CD14-positive monocyte (primary cell): ENCODE data around the gene FGGY. TPM values are rescaled to one million over a fixed set of nuclear protein-coding genes. Genes with fewer than 3 reads are reported as not detected.

Experiments used
- DNase-seq, 3 donors: peaks; one replicate each; pipeline ENCODE4 v3.0.0-alpha.2; 2011 to 2022
- H2AFZ ChIP-seq: 2 replicates; pipeline ENCODE4 v1.6.0; 2012; ENCODE audit warnings: mild to moderate bottlenecking, low read depth, low read length, inconsistent platforms; ENCODE audit not compliant: insufficient read depth, poor library complexity, severe bottlenecking
- H3K27ac ChIP-seq, 2 donors: 1 replicate in 1 of 2; 2 replicates in 1 of 2; pipeline ENCODE4 v1.5.1; 2012 to 2013; ENCODE audit warnings: low read length in 2 of 2, control low read depth in 1 of 2, inconsistent platforms in 1 of 2, low read depth in 1 of 2, mild to moderate bottlenecking in 1 of 2
- H3K27me3 ChIP-seq, 2 donors: one replicate each; pipeline versions ENCODE4 v1.6.0 to v1.6.1; 2011 to 2013; ENCODE audit warnings: low read length in 2 of 2; ENCODE audit not compliant: control insufficient read depth in 2 of 2, insufficient read depth in 2 of 2
- H3K36me3 ChIP-seq, 2 donors: replicated peaks in 1 of 2; 1 replicate in 1 of 2; 2 replicates in 1 of 2; pipeline versions ENCODE4 v1.5.1 to v1.6.1; 2012 to 2013; ENCODE audit warnings: low read length in 2 of 2, control low read depth in 1 of 2, inconsistent platforms in 1 of 2, mild to moderate bottlenecking in 1 of 2; ENCODE audit not compliant: insufficient read depth in 2 of 2, control insufficient read depth in 1 of 2
- H3K4me1 ChIP-seq, 2 donors: 1 replicate in 1 of 2; 2 replicates in 1 of 2; pipeline versions ENCODE4 v1.5.1 to v1.6.1; 2012 to 2013; ENCODE audit warnings: low read length in 2 of 2, control low read depth in 1 of 2, inconsistent platforms in 1 of 2, mild to moderate bottlenecking in 1 of 2, moderate library complexity in 1 of 2; ENCODE audit not compliant: insufficient read depth in 2 of 2, control insufficient read depth in 1 of 2
- H3K4me2 ChIP-seq: replicated peaks from 2 replicates; pipeline ENCODE3; 2012; ENCODE audit warnings: low read length, moderate library complexity, mild to moderate bottlenecking; ENCODE audit not compliant: poor library complexity, severe bottlenecking; ENCODE audit errors: extremely low read depth
- H3K4me3 ChIP-seq, 3 experiments: fragments of 200-600 bp in 1 of 3; sonication (generic) in 1 of 3; replicated peaks in 1 of 3; 1 replicate in 2 of 3; 2 replicates in 1 of 3; pipeline ENCODE4 v1.5.1; 2011 to 2013; ENCODE audit warnings: low read length in 3 of 3, mild to moderate bottlenecking in 3 of 3, control low read depth in 2 of 3, low read depth in 2 of 3, inconsistent platforms in 1 of 3, moderate library complexity in 1 of 3
- H3K79me2 ChIP-seq: 2 replicates; pipeline ENCODE4 v1.6.0; 2012; ENCODE audit warnings: mild to moderate bottlenecking, control low read depth, inconsistent platforms, low read length, moderate library complexity; ENCODE audit not compliant: insufficient read depth
- H3K9ac ChIP-seq: 2 replicates; pipeline ENCODE4 v1.6.0; 2017; ENCODE audit warnings: low read length, mild to moderate bottlenecking; ENCODE audit not compliant: insufficient read depth, poor library complexity, severe bottlenecking
- H3K9me3 ChIP-seq, 2 donors: replicated peaks in 1 of 2; 1 replicate in 1 of 2; 2 replicates in 1 of 2; pipeline versions ENCODE4 v1.5.1 to v1.6.1; 2012 to 2013; ENCODE audit warnings: low read length in 2 of 2, control low read depth in 1 of 2; ENCODE audit not compliant: control insufficient read depth in 1 of 2, insufficient read depth in 1 of 2
- H4K20me1 ChIP-seq: 2 replicates; pipeline ENCODE4 v1.6.0; 2012; ENCODE audit warnings: mild to moderate bottlenecking, low read length, control low read depth, moderate library complexity; ENCODE audit not compliant: insufficient read depth
- H3K27ac Mint-ChIP-seq, 7 donors: one replicate each; pipeline ENCODE4 v1.8.0; 2020; ENCODE audit warnings: mild to moderate bottlenecking in 7 of 7, mixed read lengths in 7 of 7, moderate library complexity in 6 of 7, inconsistent platforms in 2 of 7
- H3K27me3 Mint-ChIP-seq, 3 donors: one replicate each; pipeline ENCODE4 v1.8.0; 2021 to 2022; ENCODE audit warnings: low read depth in 3 of 3, mild to moderate bottlenecking in 3 of 3, mixed read lengths in 3 of 3, moderate library complexity in 3 of 3, inconsistent platforms in 1 of 3
- H3K36me3 Mint-ChIP-seq, 2 donors: one replicate each; pipeline ENCODE4 v1.8.0; 2020; ENCODE audit warnings: mixed read lengths in 2 of 2, inconsistent platforms in 1 of 2, mild to moderate bottlenecking in 1 of 2
- H3K4me1 Mint-ChIP-seq: one replicate; pipeline ENCODE4 v1.8.0; 2020; ENCODE audit warnings: mild to moderate bottlenecking, mixed read lengths
- H3K4me3 Mint-ChIP-seq, 2 donors: one replicate each; pipeline ENCODE4 v1.8.0; 2020; ENCODE audit warnings: mild to moderate bottlenecking in 2 of 2, mixed read lengths in 2 of 2, moderate library complexity in 1 of 2
- H3K9me3 Mint-ChIP-seq, 7 donors: one replicate each; pipeline ENCODE4 v1.8.0; 2020 to 2022; ENCODE audit warnings: mixed read lengths in 7 of 7, mild to moderate bottlenecking in 6 of 7, moderate library complexity in 6 of 7, inconsistent platforms in 2 of 7
- WGBS: methylation state at CpG from one replicate; pipeline ENCODE4 v1.1.5; 2013; ENCODE audit warnings: missing lambda C conversion rate; ENCODE audit not compliant: insufficient coverage; 5-methylcytosine and 5-hydroxymethylcytosine counted together
- intact Hi-C, 2 donors: fragments of 100-400 bp; cut with micrococcal nuclease; formaldehyde crosslinking; loops; one replicate each; pipeline versions ENCODE4 v1.15.0 to v1.15.1; 2023
- polyA plus RNA-seq, 3 donors: library from polyadenylated mRNA; depleted of rRNA in 1 of 3; unstranded in 2 of 3; stranded (reverse) in 1 of 3; fragments of 300-500 nt in 2 of 3; fragments of >200 nt in 1 of 3; fragmentation: Illumina TruSeq in 2 of 3; gene quantifications; 1 replicate in 2 of 3; 2 replicates in 1 of 3; pipeline ENCODE4 v1.2.3, GENCODE V29; 2012 to 2021
- TF ChIP-seq, protein P1 (sequence below): fragments of 200-600 bp; IDR thresholded peaks from one replicate; pipeline ENCODE4 v1.8.0; 2022; ENCODE audit warnings: antibody characterized with exemption, mild to moderate bottlenecking

The FGGY gene
- polyA plus RNA-seq, 3 donors = 2.3 to 4.3 (median 2.9) TPM

DNA sequence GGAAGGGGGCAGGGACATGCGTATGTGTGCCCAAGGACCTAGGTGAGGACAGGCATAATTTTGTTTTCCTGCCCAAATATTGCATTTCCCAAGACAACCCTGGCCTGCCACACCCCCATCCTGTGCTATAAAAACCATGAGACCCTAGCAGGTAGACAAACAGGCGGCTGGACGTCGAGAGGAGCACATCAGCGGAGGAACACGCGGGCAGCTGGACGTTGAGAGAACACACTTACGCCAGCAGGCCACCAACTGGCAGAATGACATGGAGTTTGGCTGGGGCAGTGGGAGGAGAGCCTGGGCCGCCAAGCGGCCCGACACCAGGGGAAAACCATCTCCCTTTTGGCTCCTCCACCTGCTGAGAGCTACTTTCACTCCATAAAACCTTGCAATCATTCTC, 3.0 kb upstream of the FGGY start:
- peaks cover 58 to 61% of the 10 kb centered on the region in 2 donors for H3K4me1 ChIP-seq

DNA sequence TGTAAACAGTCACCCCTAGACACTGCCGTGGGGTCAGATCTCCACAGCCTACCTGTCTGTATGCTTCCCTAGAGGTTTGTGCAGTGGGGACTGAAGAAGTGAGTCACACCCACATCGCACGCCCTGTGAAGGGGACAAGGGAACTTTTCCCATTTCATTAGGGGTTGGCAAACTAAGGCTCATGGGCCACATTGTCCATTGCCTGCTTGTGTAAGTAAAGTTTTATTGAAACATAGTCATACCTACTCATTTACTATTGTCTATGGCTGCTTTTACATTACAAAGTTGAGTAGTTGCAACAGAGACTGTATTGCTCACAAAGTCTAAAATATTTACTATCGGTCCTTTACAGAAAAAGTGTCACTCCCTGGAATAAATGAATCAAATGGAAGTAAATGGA, 2.5 kb upstream of the FGGY start:
- WGBS = no CpG with 5 or more reads among the region's 4 CpGs
- Histone ChIP-seq H4K20me1 (no peaks in the 10 kb centered on the region), H3K79me2 (peaks cover 5% of the 10 kb centered on the region), H3K36me3 (no peaks in the 10 kb centered on the region), H3K27me3 (no peaks in the 10 kb centered on the region), H3K9ac (no peak overlapping the region), H3K4me1 (peaks cover 58 to 61% of the 10 kb centered on the region in 2 donors), H3K27ac (no peak overlapping the region), H3K4me2 (no peak overlapping the region), H3K9me3 (no peaks in the 10 kb centered on the region), H3K4me3 (no peak overlapping the region), H2AFZ (no peak overlapping the region)
- TF ChIP-seq, protein P1, sequence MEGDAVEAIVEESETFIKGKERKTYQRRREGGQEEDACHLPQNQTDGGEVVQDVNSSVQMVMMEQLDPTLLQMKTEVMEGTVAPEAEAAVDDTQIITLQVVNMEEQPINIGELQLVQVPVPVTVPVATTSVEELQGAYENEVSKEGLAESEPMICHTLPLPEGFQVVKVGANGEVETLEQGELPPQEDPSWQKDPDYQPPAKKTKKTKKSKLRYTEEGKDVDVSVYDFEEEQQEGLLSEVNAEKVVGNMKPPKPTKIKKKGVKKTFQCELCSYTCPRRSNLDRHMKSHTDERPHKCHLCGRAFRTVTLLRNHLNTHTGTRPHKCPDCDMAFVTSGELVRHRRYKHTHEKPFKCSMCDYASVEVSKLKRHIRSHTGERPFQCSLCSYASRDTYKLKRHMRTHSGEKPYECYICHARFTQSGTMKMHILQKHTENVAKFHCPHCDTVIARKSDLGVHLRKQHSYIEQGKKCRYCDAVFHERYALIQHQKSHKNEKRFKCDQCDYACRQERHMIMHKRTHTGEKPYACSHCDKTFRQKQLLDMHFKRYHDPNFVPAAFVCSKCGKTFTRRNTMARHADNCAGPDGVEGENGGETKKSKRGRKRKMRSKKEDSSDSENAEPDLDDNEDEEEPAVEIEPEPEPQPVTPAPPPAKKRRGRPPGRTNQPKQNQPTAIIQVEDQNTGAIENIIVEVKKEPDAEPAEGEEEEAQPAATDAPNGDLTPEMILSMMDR = no peak
- H3K9me3 Mint-ChIP-seq = peaks cover 0 to 3% (median 0%) of the 10 kb centered on the region in 7 donors
- H3K36me3 Mint-ChIP-seq = peaks cover 3 to 13% of the 10 kb centered on the region in 2 donors
- no peak overlapping the region for H3K4me3 Mint-ChIP-seq
- no peak for DNase-seq
- intact Hi-C loops = loop anchor here (5.0 to 10.0 kb wide), 6 partner anchors 150 to 512 kb away; partner anchors contain the start of gene JUN (in 1 of the 2)
- no peak overlapping the region for H3K27ac Mint-ChIP-seq
- peaks cover 64% of the 10 kb centered on the region for H3K4me1 Mint-ChIP-seq
- H3K27me3 Mint-ChIP-seq = peaks cover 0 to 3% (median 0%) of the 10 kb centered on the region in 3 donors

More for the DNA sequence above, 3.0 kb upstream of the FGGY start:
- Mint-ChIP-seq H3K36me3 (peaks cover 3 to 13% of the 10 kb centered on the region in 2 donors), H3K9me3 (peaks cover 0 to 3% (median 0%) of the 10 kb centered on the region in 7 donors), H3K27me3 (peaks cover 0 to 3% (median 0%) of the 10 kb centered on the region in 3 donors), H3K4me3 (no peak overlapping the region), H3K27ac (peak overlapping the region in 4 of 7 donors; percentile 49 to 95 (median 75)), H3K4me1 (peaks cover 64% of the 10 kb centered on the region)
- no peaks in the 10 kb centered on the region for H3K36me3 ChIP-seq
- H4K20me1 ChIP-seq = no peaks in the 10 kb centered on the region
- no peak overlapping the region for H3K4me3 ChIP-seq
- H3K9me3 ChIP-seq = no peaks in the 10 kb centered on the region
- no peak overlapping the region for H3K27ac ChIP-seq
- H2AFZ ChIP-seq = no peak overlapping the region
- DNase-seq = no peak
- peaks cover 5% of the 10 kb centered on the region for H3K79me2 ChIP-seq
- 100% methylated on average over 5 of the region's 12 CpGs for WGBS
- intact Hi-C loops = loop anchor here (5.0 to 10.0 kb wide), 6 partner anchors 149 to 512 kb away; partner anchors contain the start of gene JUN (in 1 of the 2)
- no peak overlapping the region for H3K9ac ChIP-seq
- TF ChIP-seq, protein P1 = no peak
- no peaks in the 10 kb centered on the region for H3K27me3 ChIP-seq
- H3K4me2 ChIP-seq = no peak overlapping the region
